Stomach (tissue), 4 donors: ENCODE measurements around the gene CCDC179.

Experiments
- EP300 ChIP-seq: sonication (generic); formaldehyde crosslinking; IDR thresholded peaks from one replicate; pipeline ENCODE4 v1.6.1; 2017; ENCODE audit warnings: antibody characterized with exemption
- TF ChIP-seq, protein P1 (sequence below), 7 experiments: fragments of 450-650 bp in 4 of 7; fragments of 200-600 bp in 3 of 7; sonication (generic) in 3 of 7; IDR thresholded peaks; one replicate each; pipeline ENCODE4 v1.5.1; 2016 to 2019; ENCODE audit warnings: antibody characterized with exemption in 7 of 7, control low read depth in 2 of 7, mild to moderate bottlenecking in 1 of 7

DNA sequence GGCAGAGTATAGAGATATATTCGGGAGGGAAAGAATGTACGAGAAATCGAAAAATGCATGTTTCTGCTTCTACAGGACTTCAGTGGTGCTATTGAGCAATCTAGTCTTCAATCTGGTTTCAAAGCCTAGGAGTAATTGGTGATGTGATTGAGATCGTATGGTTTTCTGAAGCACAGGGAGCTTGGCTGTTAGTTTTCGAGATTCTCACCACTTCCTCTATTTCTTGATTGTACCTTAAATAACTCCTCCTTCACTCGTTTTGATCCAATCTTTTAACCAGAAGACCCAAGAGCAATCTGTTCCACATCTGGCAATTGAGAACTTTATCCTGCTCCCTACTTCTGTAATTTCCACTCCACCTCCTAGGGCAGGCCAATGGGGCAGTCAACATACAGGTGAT, 518 bp downstream of the CCDC179 start:
- TF ChIP-seq, protein P1, sequence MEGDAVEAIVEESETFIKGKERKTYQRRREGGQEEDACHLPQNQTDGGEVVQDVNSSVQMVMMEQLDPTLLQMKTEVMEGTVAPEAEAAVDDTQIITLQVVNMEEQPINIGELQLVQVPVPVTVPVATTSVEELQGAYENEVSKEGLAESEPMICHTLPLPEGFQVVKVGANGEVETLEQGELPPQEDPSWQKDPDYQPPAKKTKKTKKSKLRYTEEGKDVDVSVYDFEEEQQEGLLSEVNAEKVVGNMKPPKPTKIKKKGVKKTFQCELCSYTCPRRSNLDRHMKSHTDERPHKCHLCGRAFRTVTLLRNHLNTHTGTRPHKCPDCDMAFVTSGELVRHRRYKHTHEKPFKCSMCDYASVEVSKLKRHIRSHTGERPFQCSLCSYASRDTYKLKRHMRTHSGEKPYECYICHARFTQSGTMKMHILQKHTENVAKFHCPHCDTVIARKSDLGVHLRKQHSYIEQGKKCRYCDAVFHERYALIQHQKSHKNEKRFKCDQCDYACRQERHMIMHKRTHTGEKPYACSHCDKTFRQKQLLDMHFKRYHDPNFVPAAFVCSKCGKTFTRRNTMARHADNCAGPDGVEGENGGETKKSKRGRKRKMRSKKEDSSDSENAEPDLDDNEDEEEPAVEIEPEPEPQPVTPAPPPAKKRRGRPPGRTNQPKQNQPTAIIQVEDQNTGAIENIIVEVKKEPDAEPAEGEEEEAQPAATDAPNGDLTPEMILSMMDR (IDR thresholded peaks at IDR 0.05): no peak
- TF ChIP-seq EP300: no peak
